GM19025 (cell line): ENCODE results near the gene B3GALT2.

Source experiments
- ATAC-seq: cut with Tn5 transposase; IDR thresholded peaks from one replicate; pipeline ENCODE4 v1.9.1; 2021; ENCODE audit warnings: mild to moderate bottlenecking, low read depth, moderate library complexity; ENCODE audit not compliant: unreplicated experiment

Gene B3GALT2

DNA sequence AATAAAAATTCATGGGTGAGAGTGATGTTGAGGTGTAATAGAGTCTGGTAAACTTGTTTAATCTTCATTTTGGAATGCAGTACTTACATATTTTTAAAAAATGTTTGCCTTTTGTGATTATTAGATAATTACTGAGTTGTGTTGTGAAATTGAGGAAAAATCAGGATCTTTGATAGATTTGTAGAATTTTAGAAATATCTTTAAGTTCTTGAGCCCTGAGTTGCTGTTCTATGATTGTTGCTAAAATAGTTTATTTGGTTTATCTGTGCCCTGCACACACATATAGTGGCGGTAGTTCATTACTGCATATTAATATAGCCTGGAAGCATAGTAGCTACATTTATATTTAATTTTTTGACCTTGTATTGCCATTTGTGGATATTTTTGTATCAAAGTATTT lies 1.6 kb downstream of the B3GALT2 start:
- no peak for ATAC-seq

- peak; percentile 54 for ATAC-seq
Observed at GRCh38 chr1:193183019-193183627, 3.3 kb downstream of the B3GALT2 start.

- ATAC-seq, result no peak
Observed at GRCh38 chr1:193181985-193182384, 4.4 kb downstream of the B3GALT2 start.

DNA sequence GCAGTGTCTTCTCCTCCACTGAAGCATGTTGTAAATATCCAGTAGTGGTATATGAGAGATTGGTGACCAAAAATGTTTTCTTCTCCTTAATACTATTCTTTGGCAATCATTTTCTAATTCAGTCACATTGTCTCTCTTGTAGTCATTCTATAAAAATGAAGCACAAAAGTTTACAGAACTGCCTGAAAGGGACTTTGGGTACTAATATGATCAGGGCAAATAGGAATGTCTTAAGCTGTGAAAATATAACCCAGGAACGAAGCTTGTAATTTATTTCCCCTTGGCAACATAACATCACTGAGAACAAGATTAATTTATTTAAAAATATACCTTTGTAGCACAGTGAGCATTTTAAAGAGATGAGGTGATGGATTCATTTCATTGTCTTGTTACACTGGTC lies 4.9 kb downstream of the B3GALT2 start:
- ATAC-seq, result no peak

DNA sequence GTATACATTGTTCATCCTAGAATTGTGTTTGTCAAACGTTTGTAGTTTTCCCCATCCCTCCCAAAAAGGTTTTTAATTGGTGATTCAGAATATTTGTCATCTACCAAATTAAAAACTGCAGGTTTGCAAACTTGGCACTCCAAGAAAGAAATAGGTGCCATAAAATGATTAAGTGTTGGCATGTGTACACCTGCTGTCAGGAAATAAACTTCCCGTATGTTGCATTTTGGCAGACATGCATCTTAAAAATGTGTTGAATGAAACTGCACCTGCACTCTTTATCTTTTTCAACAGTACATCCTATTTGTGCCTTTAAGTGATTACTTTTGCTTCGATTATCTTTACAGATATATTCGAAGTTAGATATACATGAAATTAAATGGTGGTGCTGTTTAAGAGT lies 7.3 kb downstream of the B3GALT2 start:
- ATAC-seq, result no peak

- ATAC-seq, result no peak
Observed at GRCh38 chr1:193176788-193177187, 9.6 kb downstream of the B3GALT2 start.

DNA sequence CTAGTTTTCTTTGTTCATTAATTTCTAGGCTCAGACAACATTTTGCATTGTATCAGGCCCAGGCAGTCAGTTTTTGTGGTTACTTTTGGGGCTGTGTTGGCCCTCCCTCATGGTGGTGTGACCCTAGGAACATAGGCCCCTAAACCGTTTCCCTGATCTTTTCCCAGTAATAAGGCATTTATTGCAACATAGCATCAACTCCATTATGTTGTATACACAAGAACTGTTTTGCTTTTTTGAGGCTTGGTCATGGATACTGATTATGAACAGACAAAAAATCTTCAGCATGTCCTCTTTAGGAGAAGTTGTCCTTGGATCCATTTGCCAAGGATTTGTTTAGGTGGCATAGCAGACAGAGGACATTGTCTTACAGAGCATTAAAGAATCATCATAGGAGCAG lies 10.3 kb downstream of the B3GALT2 start:
- no peak for ATAC-seq

DNA sequence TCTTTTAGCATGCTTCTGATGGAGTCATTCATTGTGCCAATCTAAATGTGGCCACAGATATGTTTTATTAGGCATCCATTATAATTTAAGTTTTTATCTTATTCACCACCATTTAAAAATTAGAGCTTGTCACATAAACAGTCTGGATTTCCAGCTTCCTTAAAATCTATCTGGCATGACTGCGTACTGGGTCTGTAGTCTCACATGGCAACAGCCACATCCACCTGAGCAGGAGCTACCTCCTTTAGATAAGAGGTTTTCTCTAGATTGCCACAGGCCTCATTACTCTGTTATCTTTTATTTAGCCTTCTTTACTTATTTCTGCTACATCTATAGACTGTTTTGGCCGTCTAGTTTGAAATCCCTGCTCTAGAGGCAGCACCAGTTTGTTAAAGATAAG lies 29.1 kb downstream of the B3GALT2 start:
- ATAC-seq, result no peak

- no peak for ATAC-seq
Observed at GRCh38 chr1:193156822-193157142, 29.6 kb downstream of the B3GALT2 start.

- ATAC-seq, result no peak
Observed at GRCh38 chr1:193156117-193156821, 30.1 kb downstream of the B3GALT2 start.

GRCh38 chr1:193144999-193145398 lies 41.4 kb downstream of the B3GALT2 start:
- ATAC-seq, result no peak

DNA sequence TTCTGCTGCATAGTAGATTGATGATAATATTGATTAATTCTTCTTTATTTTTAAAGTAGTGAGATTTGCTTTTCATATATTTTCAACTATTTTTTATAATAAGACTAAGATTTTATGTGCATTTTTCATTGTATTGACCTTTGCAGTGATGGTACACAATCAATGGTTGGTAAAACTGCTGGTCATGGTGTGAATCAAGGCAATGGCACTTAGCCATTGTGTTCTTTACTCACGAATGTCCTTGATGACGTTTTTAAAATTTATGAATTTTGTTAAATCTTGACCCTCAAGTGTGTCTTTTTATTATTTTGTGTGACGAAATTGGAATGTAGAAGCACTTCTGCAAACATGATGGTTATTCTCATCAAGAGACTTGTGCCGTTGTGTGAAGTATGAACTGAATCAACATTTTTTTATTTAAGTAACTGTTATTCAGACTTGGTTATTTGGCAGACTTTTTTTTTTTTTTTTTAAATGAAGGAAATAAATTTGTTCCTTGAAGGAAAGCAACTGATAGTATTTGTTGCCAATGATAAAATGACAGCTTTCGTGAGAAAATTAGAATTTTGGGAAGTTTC lies 42.0 kb downstream of the B3GALT2 start:
- no peak for ATAC-seq

DNA sequence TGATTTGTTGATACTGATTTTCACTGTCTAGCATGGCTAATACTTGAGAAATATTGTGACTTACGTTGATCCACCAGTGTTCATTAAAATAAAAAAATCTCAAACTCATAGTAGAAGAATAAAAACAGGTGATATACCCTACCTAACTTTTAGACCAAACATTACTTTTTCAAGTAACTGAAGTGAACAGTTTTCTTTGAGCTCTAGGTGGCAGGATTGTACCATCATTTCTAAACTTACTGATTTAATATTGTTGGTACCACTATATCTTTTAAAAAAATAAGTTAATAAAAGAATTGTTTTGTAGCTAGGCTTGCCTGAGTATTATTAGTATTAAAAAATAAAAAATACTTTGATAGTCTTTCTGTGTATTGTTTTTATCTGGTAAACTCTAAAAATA lies 43.1 kb downstream of the B3GALT2 start:
- no peak for ATAC-seq

- no peak for ATAC-seq
Observed at GRCh38 chr1:193142409-193142808, 44.0 kb downstream of the B3GALT2 start.

DNA sequence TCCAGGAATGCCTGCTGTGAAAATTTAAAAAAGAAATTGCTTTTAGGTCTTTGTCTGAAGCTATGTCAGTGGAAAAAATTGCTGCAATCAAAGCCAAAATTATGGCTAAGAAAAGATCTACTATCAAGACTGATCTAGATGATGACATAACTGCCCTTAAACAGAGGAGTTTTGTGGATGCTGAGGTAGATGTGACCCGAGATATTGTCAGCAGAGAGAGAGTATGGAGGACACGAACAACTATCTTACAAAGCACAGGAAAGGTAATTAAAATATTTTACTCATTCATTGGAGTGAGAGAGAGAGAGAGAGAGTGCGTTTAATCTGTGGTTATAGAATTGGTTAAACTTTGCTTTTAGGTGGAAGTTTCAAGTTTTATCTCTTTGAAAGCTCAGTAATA lies 44.6 kb downstream of the B3GALT2 start:
- ATAC-seq, result no peak

GRCh38 chr1:193140254-193140653 lies 46.2 kb downstream of the B3GALT2 start:
- ATAC-seq, result no peak

DNA sequence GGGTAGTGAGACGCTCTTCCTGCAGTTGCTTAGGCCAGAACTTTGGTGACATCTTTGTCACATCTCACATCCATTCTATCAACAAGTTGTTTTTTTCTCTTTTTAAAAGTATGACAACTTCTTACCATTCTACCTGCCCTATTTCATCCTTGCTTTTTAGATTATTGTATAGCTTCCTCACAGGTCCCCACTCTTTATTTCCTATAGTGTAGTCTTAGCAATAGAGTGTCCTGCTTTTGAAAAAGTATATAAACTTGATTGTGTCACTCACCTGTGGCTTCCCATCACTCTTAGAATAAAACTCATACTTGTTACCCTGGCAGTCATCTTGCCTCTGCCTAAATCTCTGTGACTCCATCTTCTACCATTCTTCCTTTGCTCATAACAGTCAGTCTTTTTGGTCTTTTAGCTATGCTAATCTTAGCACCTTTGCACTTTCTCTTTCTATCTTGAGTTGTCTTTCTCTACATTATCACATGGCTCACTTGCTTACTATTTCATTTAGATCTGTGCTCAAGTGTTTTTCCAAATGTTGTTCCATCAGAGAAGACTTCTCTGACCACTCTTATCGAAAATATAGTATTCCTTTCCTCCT lies 55.0 kb downstream of the B3GALT2 start:
- ATAC-seq, result peak; percentile 59
